RWPE1 (cell line): ENCODE data around the gene OR8B12.

ENCODE experiments used
- CTCF ChIA-PET: fragments of 350-600 bp; sonication (Branson Sonifier 250); formaldehyde crosslinking; extraction: SDS; loops from one replicate; lab custom pipeline; 2021; lab: Yijun Ruan, JAX
- POLR2A ChIA-PET: fragments of 400-600 bp; formaldehyde crosslinking; extraction: SDS; loops from one replicate; lab custom pipeline; 2020; ENCODE audit warnings: antibody characterized with exemption; ENCODE audit not compliant: low non-redundant PET; lab: Yijun Ruan, JAX
- DNase-seq: peaks from one replicate; pipeline ENCODE4 v3.0.0; 2012; ENCODE audit warnings: low spot score
- H3K27ac ChIP-seq: fragments of 450-650 bp; 2 replicates; pipeline ENCODE4 v1.5.1; 2017
- CTCF ChIP-seq: fragments of 450-650 bp; conservative IDR thresholded peaks from 2 replicates; pipeline ENCODE4 v1.5.1; 2017; ENCODE audit warnings: low read depth, mild to moderate bottlenecking

Gene OR8B12

DNA sequence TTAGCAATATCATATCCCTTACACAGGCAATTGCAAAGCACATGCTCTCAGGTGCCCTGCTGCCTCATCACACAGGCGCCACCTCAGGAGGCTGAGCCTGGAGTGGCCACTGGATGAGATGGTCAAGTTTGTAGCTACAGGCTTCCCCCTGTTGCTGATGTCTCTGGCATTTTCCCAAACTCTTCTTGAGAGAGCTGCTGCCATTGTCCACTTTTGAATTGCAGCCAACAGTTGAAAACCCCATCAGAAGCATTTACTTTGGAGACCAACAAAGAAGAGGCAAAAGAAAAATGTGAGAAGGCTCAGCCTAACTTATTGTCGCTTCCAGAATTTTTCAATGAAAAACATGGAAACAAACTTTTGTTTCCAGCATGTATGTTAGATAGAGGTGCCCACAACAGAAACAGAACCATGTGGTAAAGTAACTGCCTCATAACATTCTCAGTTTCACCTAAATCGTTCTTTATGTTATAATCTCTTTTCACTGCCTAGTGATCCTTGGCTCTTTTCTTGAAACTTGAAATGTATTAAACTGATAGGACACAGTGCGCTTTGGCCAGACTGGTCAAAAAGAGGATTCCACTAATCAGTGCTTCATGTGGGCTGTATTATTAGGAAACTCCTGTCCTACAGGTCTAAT lies 50.3 kb downstream of the OR8B12 start:
- ChIA-PET POLR2A (no interaction called here), CTCF (no interaction called here)
- H3K27ac ChIP-seq, result no peak overlapping the region
- no peak for TF ChIP-seq CTCF
- DNase-seq, result no peak
